NCI-H2029 treated with DMSO at 0.1 percent for 48 hours (cell line): Measurements from ENCODE around the gene DPM3.
"Not testable (repeated sequence)": the region's sequence is repeated elsewhere in the genome, so short reads cannot be mapped to it uniquely, and the experiment has no call there.

Experiments
- DNase-seq: peaks from one replicate; lab custom pipeline; 2025; lab: John Stamatoyannopoulos, UW

DPM3 gene

GRCh38 chr1:155158991-155159390 lies 18.7 kb upstream of the DPM3 start:
- DNase-seq = no peak

- DNase-seq = not testable (repeated sequence)
These were observed 15.8 kb upstream of the DPM3 start for GRCh38 chr1:155155996-155156643.

- no peak for DNase-seq
These were observed 5.2 kb upstream of the DPM3 start for GRCh38 chr1:155145491-155145890.

GRCh38 chr1:155141749-155142148 lies 1.4 kb upstream of the DPM3 start:
- no peak for DNase-seq

- DNase-seq = no peak
These were observed 261 bp upstream of the DPM3 start for GRCh38 chr1:155140630-155140953.

- no peak for DNase-seq
These were observed 3.0 kb downstream of the DPM3 start for GRCh38 chr1:155137154-155137949.

GRCh38 chr1:155136748-155137147 lies 3.6 kb downstream of the DPM3 start:
- DNase-seq = no peak

GRCh38 chr1:155135415-155136028 lies 4.8 kb downstream of the DPM3 start, which contains the start of gene SLC50A1:
Gene SLC50A1 (plus strand): TSS chr1:155135852. CDS start chr1:155135912, 60 bp downstream.
- DNase-seq = peak; percentile 72

- DNase-seq = peak; percentile 26
These were observed 5.4 kb downstream of the DPM3 start for GRCh38 chr1:155134880-155135414.

- no peak for DNase-seq
These were observed 6.0 kb downstream of the DPM3 start for GRCh38 chr1:155134322-155134721.

- no peak for DNase-seq
These were observed 6.5 kb downstream of the DPM3 start for GRCh38 chr1:155133799-155134281.

- DNase-seq = no peak
These were observed 8.5 kb downstream of the DPM3 start for GRCh38 chr1:155131856-155132255.

- DNase-seq = no peak
These were observed 9.0 kb downstream of the DPM3 start for GRCh38 chr1:155131285-155131684.

- no peak for DNase-seq
These were observed 9.9 kb downstream of the DPM3 start for GRCh38 chr1:155130272-155131006.

- DNase-seq = peak; percentile 60
These were observed 11.4 kb downstream of the DPM3 start for GRCh38 chr1:155128755-155129473.

- no peak for DNase-seq
These were observed 12.2 kb downstream of the DPM3 start for GRCh38 chr1:155127967-155128754.

GRCh38 chr1:155127105-155127966 lies 13.0 kb downstream of the DPM3 start, which contains the start of gene EFNA1:
Gene EFNA1 (plus strand): TSS chr1:155127876. CDS start chr1:155127978, 102 bp downstream.
- DNase-seq = peak; percentile 50

- DNase-seq = peak; percentile 64
These were observed 13.7 kb downstream of the DPM3 start for GRCh38 chr1:155126556-155127104.

GRCh38 chr1:155125946-155126555 lies 14.3 kb downstream of the DPM3 start:
- no peak for DNase-seq
